IMR-90 (cell line): ENCODE results near the gene COL9A2. TPM values are rescaled to one million over a fixed set of nuclear protein-coding genes. Genes with fewer than 3 reads are reported as not detected.

ENCODE experiments used
- ATAC-seq: fragments of 200-7000 bp; cut with Tn5 transposase; 2 replicates; pipeline ENCODE4 v1.9.1; 2020; ENCODE audit warnings: low read depth, mild to moderate bottlenecking, moderate library complexity
- BruUV-seq: library from RNA; stranded (reverse); fragments of 400-500 nt; replicated peaks from 2 replicates; lab custom pipeline; 2021; lab: Mats Ljungman, UMichigan
- CTCF ChIA-PET: fragments of 300-600 bp; formaldehyde crosslinking; extraction: SDS; loops from one replicate; lab custom pipeline; 2021; ENCODE audit warnings: antibody characterized with exemption; lab: Yijun Ruan, JAX
- POLR2A ChIA-PET: fragments of 300-600 bp; sonication (Branson Sonifier 250); formaldehyde crosslinking; loops from one replicate; lab custom pipeline; 2022; ENCODE audit warnings: antibody characterized with exemption; ENCODE audit not compliant: unreplicated experiment; lab: Charles Lee
- DNase-seq: peaks from one replicate; pipeline ENCODE4 v3.0.0; 2013
- H2AFZ ChIP-seq: replicated peaks from 2 replicates; pipeline ENCODE3; 2013; ENCODE audit warnings: low read length, mild to moderate bottlenecking; ENCODE audit not compliant: poor library complexity
- H2AK5ac ChIP-seq: 2 replicates; pipeline ENCODE4 v1.6.1; 2013; ENCODE audit warnings: low read depth, low read length, inconsistent platforms
- H2AK9ac ChIP-seq: replicated peaks from 2 replicates; pipeline ENCODE3; 2013; ENCODE audit warnings: mild to moderate bottlenecking, low read depth, low read length, moderate library complexity; ENCODE audit not compliant: poor library complexity
- H2BK120ac ChIP-seq: 2 replicates; pipeline ENCODE4 v1.6.1; 2013; ENCODE audit warnings: low read depth, low read length, inconsistent platforms
- H2BK15ac ChIP-seq: 3 replicates; pipeline ENCODE4 v1.6.1; 2013; ENCODE audit warnings: low read depth, low read length, inconsistent platforms
- H2BK20ac ChIP-seq: 2 replicates; pipeline ENCODE4 v1.6.1; 2013; ENCODE audit warnings: low read depth, mild to moderate bottlenecking, inconsistent platforms, low read length, moderate library complexity
- H2BK5ac ChIP-seq: 2 replicates; pipeline ENCODE4 v1.6.1; 2013; ENCODE audit warnings: mild to moderate bottlenecking, low read depth, low read length, inconsistent platforms; ENCODE audit not compliant: poor library complexity, severe bottlenecking
- H3K14ac ChIP-seq: replicated peaks from 2 replicates; pipeline ENCODE4 v1.6.1; 2013; ENCODE audit warnings: low read depth, low read length, inconsistent platforms
- H3K18ac ChIP-seq: 2 replicates; pipeline ENCODE4 v1.6.1; 2013; ENCODE audit warnings: low read depth, low read length, control low read depth
- H3K23ac ChIP-seq: 2 replicates; pipeline ENCODE4 v1.6.1; 2013; ENCODE audit warnings: low read depth, low read length, inconsistent platforms
- H3K27ac ChIP-seq: 2 replicates; pipeline ENCODE4 v1.5.1; 2013; ENCODE audit warnings: mild to moderate bottlenecking, control low read depth, low read length; ENCODE audit not compliant: insufficient read depth
- H3K27me3 ChIP-seq: 2 replicates; pipeline ENCODE4 v1.6.1; 2013; ENCODE audit warnings: low read length; ENCODE audit not compliant: control insufficient read depth, insufficient read depth
- H3K36me3 ChIP-seq: 2 replicates; pipeline ENCODE4 v1.6.1; 2013; ENCODE audit warnings: low read length, mixed read lengths; ENCODE audit not compliant: control insufficient read depth, insufficient read depth
- H3K4ac ChIP-seq: 2 replicates; pipeline ENCODE4 v1.6.1; 2013; ENCODE audit warnings: low read depth, low read length, inconsistent platforms
- H3K4me1 ChIP-seq: 2 replicates; pipeline ENCODE4 v1.6.1; 2013; ENCODE audit warnings: low read length, mixed read lengths; ENCODE audit not compliant: control insufficient read depth, insufficient read depth
- H3K4me2 ChIP-seq: 2 replicates; pipeline ENCODE4 v1.6.1; 2013; ENCODE audit warnings: low read depth, mild to moderate bottlenecking, control low read depth, low read length, moderate library complexity
- H3K4me3 ChIP-seq: 2 replicates; pipeline ENCODE4 v1.5.1; 2013; ENCODE audit warnings: low read depth, mild to moderate bottlenecking, control low read depth, low read length, moderate library complexity; ENCODE audit not compliant: insufficient read depth
- H3K56ac ChIP-seq: 2 replicates; pipeline ENCODE4 v1.6.1; 2013; ENCODE audit warnings: low read length, inconsistent platforms; ENCODE audit not compliant: insufficient read depth; ENCODE audit errors: extremely low read depth
- H3K79me1 ChIP-seq, 2 experiments: 2 replicates each; pipeline ENCODE4 v1.6.1; 2013; ENCODE audit warnings: low read length in 2 of 2, inconsistent platforms in 1 of 2, low read depth in 1 of 2
- H3K9ac ChIP-seq: 2 replicates; pipeline ENCODE4 v1.6.1; 2013; ENCODE audit warnings: low read depth, low read length, control low read depth
- H3K9me1 ChIP-seq: 2 replicates; pipeline ENCODE4 v1.6.1; 2013; ENCODE audit warnings: low read length, inconsistent platforms; ENCODE audit not compliant: insufficient read depth
- H3K9me3 ChIP-seq: 2 replicates; pipeline ENCODE4 v1.6.1; 2013; ENCODE audit warnings: low read length; ENCODE audit not compliant: control insufficient read depth, insufficient read depth
- H4K20me1 ChIP-seq: 2 replicates; pipeline ENCODE4 v1.6.1; 2013; ENCODE audit warnings: low read length, inconsistent platforms; ENCODE audit not compliant: insufficient read depth
- H4K5ac ChIP-seq: 2 replicates; pipeline ENCODE4 v1.6.1; 2013; ENCODE audit warnings: mild to moderate bottlenecking, low read depth, low read length, control low read depth
- H4K8ac ChIP-seq, 2 experiments: 2 replicates each; pipeline ENCODE4 v1.6.1; 2013; ENCODE audit warnings: low read depth in 2 of 2, low read length in 2 of 2, control low read depth in 1 of 2, inconsistent platforms in 1 of 2
- H4K91ac ChIP-seq: 2 replicates; pipeline ENCODE4 v1.6.1; 2013; ENCODE audit warnings: low read depth, low read length, inconsistent platforms; ENCODE audit not compliant: insufficient read depth
- BHLHE40 ChIP-seq: fragments of 150-350 bp; IDR thresholded peaks from 2 replicates; pipeline ENCODE4 v1.6.1; 2016; ENCODE audit warnings: mild to moderate bottlenecking, low read depth, low read length
- CTCF ChIP-seq: conservative IDR thresholded peaks from 2 replicates; pipeline ENCODE4 v1.5.1; 2012; ENCODE audit warnings: mild to moderate bottlenecking, low read depth, low read length, improper control_type of control experiment
- FOS ChIP-seq: fragments of 150-350 bp; IDR thresholded peaks from 2 replicates; pipeline ENCODE4 v1.6.1; 2016; ENCODE audit warnings: low read depth, low read length
- MAZ ChIP-seq: IDR thresholded peaks from 2 replicates; pipeline ENCODE4 v1.6.1; 2012; ENCODE audit warnings: low read depth, mild to moderate bottlenecking, low read length, improper control_type of control experiment, moderate library complexity, borderline replicate concordance
- POLR2A ChIP-seq: IDR thresholded peaks from 2 replicates; pipeline ENCODE4 v1.6.1; 2012; ENCODE audit warnings: mild to moderate bottlenecking, low read depth, low read length
- RAD21 ChIP-seq: IDR thresholded peaks from 2 replicates; pipeline ENCODE4 v1.6.1; 2012; ENCODE audit warnings: low read length, improper control_type of control experiment
- RFX5 ChIP-seq: IDR thresholded peaks from 2 replicates; pipeline ENCODE4 v1.8.0; 2012; ENCODE audit warnings: low read depth, mild to moderate bottlenecking, low read length, moderate library complexity
- WGBS, 2 experiments: methylation state at CpG; one replicate each; pipeline versions ENCODE4 v1.1.5 to v1.1.7; 2013; ENCODE audit warnings: missing lambda C conversion rate in 2 of 2; ENCODE audit not compliant: insufficient read length in 1 of 2; ENCODE audit errors: extremely low coverage in 2 of 2; 5-methylcytosine and 5-hydroxymethylcytosine counted together
- dilution Hi-C: fragments of 300-500 bp; cut with HindIII; formaldehyde crosslinking; loops from one replicate; pipeline ENCODE4 v1.14.3; 2018; ENCODE audit warnings: low sequenced_read_pairs; ENCODE audit not compliant: unreplicated experiment
- in situ Hi-C: fragments of 300-500 bp; cut with MboI; formaldehyde crosslinking; loops from 3 replicates; pipeline ENCODE4 v1.14.3; 2019; ENCODE audit warnings: low sequenced_read_pairs, inconsistent platforms, mixed read lengths
- intact Hi-C: fragments of 100-400 bp; cut with micrococcal nuclease; formaldehyde crosslinking; loops from 2 replicates; pipeline ENCODE4 v1.10.0; 2022
- polyA plus RNA-seq, 3 experiments: library from polyadenylated mRNA; depleted of rRNA; stranded (reverse); fragments of >200 nt; gene quantifications; 2 replicates each; pipeline ENCODE4 v1.2.3, GENCODE V29; 2012; ENCODE audit warnings: low replicate concordance in 1 of 3
- total RNA-seq: library from RNA; depleted of rRNA; stranded (reverse); fragments of >200 nt; gene quantifications from 2 replicates; pipeline ENCODE4 v1.2.3, GENCODE V29; 2012
- TF ChIP-seq, protein P1 (sequence below): fragments of 150-350 bp; IDR thresholded peaks from 2 replicates; pipeline ENCODE4 v1.6.1; 2016; ENCODE audit warnings: low read depth, mild to moderate bottlenecking, low read length, moderate library complexity, borderline replicate concordance

Gene COL9A2
- total and polyA plus RNA-seq, 2 of the 4 experiments (the other 2 are of a cell fraction): 0.90 to 1.6 TPM

DNA sequence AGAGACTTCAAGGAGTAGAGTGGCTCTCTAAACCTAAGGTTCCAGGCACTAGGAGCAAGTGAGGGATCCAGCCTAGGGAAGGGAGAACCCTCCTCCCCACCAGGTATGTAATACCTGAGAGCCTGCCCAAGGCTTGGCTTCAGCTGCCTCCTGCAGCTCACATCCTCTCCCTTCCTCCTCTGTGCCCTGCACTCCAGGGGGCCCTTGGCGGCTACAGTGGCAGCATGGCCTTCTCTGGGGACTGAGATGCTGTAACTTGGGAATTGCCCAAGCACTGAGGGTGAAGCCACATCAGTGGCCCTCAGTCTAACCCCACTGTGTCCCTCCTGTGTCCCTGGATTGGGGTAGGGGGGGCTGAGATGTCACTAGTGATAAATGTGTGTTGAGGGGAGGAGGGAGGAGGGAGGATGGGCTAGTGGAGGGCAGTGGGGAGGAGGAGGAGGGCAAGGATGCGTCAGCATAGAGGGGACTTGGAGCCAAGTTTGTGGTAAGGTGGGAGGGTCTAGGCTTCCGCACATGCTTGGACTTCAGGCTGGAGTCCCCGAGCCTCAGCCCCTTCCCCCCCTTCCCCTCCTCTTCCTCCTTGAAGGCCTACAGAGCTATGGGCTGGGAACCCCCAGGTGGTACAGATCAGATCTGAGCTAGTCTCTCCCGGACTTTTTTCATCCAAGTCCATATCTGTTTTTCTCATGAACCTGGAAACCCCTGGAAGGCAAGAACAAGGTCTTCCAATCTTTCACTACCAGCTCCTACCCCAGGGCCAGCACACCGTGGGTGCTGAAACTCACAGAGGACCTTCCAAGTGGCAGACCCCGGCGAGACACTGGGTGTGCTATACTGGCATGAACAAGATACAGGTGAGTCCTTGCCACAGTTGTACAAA is 17.5 kb downstream of the COL9A2 start:
- Histone ChIP-seq H3K27ac (no peak overlapping the region), H2BK15ac (no peak overlapping the region), H4K5ac (no peak overlapping the region), H2BK20ac (no peak overlapping the region; the same call in 1 of the 2 replicates), H4K20me1 (no peaks in the 10 kb centered on the region), H4K8ac (no peak overlapping the region), H3K36me3 (no peaks in the 10 kb centered on the region; the same call in 1 of the 2 replicates), H3K4me3 (no peak overlapping the region), H3K56ac (no peak overlapping the region), H2AK9ac (peak overlapping the region; percentile 15), H3K27me3 (no peaks in the 10 kb centered on the region; the same call in 1 of the 2 replicates), H3K4me1 (no peaks in the 10 kb centered on the region), H3K4me2 (no peak overlapping the region), H2AFZ (peak overlapping the region; percentile 63), H3K9me3 (no peaks in the 10 kb centered on the region), H2AK5ac (no peak overlapping the region), H2BK120ac (no peak overlapping the region), H3K18ac (no peak overlapping the region), H3K14ac (no peak overlapping the region), H3K4ac (no peak overlapping the region; the same call in 1 of the 2 replicates), H3K9me1 (no peaks in the 10 kb centered on the region), H2BK5ac (no peak overlapping the region), H3K9ac (no peak overlapping the region), H3K23ac (no peak overlapping the region), H3K79me1 (no peaks in the 10 kb centered on the region), H4K91ac (no peak overlapping the region)
- in situ Hi-C loops: no loop called here
- POLR2A ChIA-PET: interaction anchor here (0.6 kb wide), 1 partner anchor 84 kb away, joined by 4 read pairs; no protein-coding TSS in a partner anchor
- BruUV-seq: no TSS peak
- 87% methylated on average over 3 of the region's 8 CpGs; no CpG with 5 or more reads in 1 of the 2 experiments for whole genome bisulfite sequencing, 2 experiments
- TF ChIP-seq RFX5 (no peak), POLR2A (no peak), RAD21 (no peak), BHLHE40 (no peak), MAZ (peak; percentile 32; the same call in 1 of the 2 replicates), FOS (no peak), CTCF (no peak)
- TF ChIP-seq, protein P1, sequence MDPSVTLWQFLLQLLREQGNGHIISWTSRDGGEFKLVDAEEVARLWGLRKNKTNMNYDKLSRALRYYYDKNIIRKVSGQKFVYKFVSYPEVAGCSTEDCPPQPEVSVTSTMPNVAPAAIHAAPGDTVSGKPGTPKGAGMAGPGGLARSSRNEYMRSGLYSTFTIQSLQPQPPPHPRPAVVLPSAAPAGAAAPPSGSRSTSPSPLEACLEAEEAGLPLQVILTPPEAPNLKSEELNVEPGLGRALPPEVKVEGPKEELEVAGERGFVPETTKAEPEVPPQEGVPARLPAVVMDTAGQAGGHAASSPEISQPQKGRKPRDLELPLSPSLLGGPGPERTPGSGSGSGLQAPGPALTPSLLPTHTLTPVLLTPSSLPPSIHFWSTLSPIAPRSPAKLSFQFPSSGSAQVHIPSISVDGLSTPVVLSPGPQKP: no peak
- peak; percentile 49 for DNase-seq
- CTCF ChIA-PET: no interaction called here
- intact Hi-C loops: no loop called here
- dilution Hi-C loops: no loop called here
- no peak for ATAC-seq
